ENCODE data around the gene HYPK.
A peak's percentile ranks its signal among the peaks of the same experiment; 100 is the strongest.

Gene HYPK, protein sequence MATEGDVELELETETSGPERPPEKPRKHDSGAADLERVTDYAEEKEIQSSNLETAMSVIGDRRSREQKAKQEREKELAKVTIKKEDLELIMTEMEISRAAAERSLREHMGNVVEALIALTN

DNA sequence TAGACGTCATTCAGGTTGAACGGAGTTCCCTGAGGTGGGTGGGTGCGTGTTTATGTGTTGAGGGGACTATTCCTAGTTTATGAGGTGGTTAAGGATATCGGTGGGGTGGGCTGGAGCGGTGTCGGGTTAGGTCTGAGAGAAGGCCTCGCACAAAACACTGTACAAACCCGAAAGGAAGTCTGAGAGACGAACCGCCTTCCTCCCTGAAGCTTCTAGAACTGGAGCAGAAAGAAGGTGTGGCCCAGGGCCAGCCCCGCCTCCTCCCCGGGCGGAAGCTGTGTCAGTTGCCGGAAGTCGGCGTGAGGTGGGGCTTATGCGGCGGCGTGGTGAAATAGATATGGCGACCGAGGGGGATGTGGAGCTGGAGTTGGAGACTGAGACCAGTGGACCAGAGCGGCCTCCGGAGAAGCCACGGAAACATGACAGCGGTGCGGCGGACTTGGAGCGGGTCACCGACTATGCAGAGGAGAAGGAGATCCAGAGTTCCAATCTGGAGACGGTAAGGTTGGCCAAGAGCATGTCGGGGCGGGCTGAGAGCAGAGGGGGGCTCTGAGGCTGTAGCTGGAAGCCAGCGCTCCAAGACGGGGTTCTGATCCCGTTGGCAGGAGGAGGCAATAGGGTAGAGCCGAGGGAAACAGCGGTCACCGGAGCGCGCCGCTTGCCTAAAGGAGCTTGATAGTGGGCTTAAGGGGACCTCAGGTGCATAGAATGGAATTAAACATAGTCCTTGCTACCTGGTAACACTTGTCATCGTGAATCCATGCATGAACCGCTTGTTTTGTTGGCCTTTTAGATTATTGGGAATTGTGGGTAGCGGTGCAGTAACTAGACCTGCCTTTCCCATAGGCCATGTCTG, at the start of gene HYPK:
HYPK (plus strand) TSS at position 314 of the 856 bp plus-strand sequence; CDS start at position 338, 24 bp downstream.
- DNase-seq (ENCODE audit: low read depth) = peak; percentile 87

DNA sequence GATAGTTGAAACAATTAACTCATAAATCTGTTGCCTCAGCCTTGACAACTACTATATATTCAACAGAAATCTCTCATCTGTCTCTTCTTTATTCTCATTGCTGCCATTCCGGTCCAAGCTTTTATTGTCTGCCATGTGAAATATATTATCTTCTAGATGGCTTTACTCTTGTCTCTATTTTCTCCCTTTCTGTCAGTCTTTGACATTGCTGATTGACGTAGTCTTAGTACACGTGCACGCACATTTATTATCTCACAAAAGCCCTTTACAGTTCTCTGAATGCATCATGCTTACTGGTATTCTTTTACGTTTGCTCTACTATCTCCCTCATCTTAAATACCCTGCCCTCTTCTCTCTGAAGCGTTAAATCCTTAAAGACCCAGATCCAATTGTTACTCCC, 48.5 kb upstream of the HYPK start:
- DNase-seq (ENCODE audit: low read depth) = no peak

DNA sequence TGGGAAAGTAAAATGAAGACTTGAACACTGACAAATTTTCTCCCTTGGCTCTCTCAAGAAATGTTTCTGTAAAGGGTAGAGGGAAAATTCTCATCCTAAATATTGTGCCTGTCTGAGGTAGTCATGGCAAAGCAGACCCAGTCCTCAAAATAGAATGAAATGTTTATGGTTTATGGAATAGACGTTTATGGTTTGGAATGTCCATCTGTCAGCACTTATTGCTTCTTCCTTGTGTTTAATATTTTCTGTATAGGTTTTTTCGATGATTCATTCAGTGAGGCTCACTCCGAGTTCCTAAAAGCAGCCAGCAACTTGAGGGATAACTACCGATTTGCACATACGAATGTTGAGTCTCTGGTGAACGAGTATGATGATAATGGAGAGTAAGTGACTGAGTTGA, 37.6 kb upstream of the HYPK start:
- no peak for DNase-seq (ENCODE audit: low read depth)

DNA sequence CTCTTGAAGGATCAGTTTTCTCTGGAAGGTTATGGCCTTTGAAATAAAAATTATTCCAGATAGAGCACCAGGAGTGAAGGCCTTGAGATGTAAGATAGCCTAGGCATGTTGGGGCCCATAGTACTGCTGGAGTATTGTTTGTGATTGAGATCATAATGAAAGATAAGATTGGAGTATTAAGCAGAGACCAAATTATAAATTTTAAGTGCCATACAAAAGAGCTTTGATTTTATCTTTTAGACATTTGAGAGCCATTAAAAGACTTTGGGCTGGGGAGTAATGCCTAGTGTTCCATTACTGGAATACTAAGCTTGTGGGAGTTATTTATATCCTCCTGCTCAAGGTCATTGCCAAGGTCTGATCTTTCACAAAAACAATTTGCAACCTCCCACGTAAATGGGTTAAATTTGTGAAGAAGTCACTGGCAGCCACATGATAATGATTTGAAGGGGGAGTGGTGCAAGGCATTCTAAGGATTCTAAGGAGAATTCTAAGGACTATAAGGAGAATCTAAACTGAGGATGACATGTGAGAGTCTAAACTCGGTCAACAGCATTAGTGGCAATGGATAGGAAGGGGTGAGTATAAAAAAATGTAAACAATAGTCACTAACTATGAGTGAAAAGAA, 36.5 kb upstream of the HYPK start:
- no peak for DNase-seq (ENCODE audit: low read depth)

DNA sequence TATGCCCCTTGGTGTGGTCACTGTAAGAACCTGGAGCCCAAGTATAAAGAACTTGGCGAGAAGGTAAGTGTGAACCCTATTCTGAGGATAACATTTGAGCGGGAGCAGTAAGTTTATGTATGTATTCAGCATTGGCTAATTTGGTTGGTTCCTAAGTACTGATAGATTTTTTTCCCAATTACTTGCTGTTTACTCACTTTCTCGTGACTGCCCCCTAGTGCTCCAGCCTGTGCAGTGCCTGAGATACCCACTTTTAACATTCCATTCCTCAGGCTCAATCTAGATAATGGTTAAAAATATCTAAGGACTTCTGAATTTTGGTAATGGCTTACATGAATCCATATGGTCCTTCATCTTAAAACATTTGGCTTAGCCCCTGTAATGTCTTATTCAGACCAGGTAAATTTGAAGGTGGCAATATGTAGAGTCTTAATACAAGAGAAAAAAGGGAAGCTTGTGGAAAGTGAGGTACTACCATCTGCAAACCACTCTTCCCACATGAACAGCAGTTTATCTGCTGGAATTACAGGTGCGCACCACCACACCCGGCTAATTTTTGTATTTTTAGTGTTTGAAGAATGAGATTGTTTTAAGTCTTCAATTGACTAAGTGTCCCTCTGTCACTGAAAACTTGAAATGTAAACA, 30.7 kb upstream of the HYPK start:
- DNase-seq (ENCODE audit: low read depth) = peak; percentile 45

DNA sequence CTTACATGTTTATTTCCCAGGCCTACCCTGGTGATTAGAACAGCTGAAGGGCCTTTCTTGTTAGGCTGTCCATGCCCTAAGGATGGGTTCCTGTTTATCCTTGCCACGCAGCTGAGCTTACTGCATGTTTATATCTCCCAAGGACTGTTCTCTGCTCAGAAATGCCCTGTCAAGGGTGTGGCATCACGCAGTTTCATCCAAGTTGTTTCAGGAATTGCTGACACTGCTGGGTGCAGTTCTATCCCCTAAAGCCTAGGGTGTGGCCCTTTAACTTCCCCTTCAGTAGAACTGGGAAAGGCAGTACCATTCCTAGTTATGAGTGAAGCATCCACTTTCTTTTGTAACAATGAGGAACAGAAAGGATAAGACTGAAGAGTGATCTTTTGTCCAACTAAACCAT, 28.6 kb upstream of the HYPK start:
- DNase-seq (ENCODE audit: low read depth) = no peak

DNA sequence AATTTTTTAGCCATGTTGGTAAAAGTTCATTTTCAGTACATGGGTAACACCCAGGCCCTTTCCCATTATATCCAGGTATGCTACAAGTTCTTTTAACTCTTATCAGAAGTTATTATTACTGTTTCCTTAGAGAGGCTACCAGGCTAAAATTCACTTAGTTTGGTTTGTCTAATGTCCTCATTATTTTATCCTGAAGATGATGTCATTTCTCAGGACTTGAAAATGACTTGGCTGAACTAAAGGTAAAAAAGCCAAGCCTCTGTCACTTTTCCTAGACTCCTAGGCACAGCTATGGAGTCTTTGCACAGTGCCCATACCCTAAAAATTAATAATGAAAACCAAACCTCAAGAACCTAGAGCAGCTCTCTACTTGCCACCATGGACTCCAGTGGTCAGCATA, 27.8 kb upstream of the HYPK start:
- no peak for DNase-seq (ENCODE audit: low read depth)

DNA sequence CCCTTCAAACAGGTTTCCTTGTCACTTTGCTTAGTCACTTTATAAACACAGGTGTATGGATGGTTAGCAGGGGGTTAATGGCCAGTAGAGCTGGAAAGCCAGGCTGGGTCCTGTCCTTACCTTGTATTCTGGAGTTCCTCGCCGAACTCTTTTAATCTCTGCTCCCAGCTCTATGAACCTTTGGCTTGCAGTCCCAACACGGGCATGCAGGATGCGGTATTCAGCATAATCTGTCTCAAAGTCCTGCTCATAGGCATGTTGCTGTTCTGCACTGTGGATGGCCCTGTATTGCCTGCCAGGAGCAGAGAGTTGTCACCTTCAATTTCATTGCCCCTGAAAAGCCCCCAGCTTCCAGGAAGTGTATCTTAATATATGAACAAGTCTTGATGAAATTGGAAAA, 26.3 kb upstream of the HYPK start:
- no peak for DNase-seq (ENCODE audit: low read depth)

DNA sequence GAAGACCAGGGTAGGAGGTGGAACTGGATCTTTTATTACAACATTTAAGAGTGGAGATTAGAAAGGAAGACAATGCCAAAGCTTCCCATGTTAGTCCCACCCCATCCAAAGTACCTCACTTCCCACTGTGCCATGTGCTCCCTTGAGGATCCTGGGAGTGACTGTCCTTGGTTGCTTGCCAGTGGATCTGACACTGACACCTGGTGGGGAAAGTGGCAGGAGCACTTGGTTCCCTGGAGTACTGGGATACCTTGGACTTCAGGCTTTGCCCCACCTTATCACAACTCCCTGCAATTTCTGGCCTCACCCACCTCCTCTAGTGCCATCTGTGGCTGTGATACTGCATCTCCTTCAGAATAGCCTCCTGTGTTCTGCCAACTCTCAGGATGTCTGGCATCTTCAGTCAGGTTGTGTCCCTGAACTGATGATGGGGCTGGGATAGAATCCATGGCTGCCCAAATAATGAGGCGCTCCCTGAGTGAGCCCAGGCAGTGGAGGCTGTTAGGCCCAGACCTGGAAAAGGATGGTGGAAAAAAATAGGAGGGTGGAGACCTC, 24.9 kb upstream of the HYPK start:
- no peak for DNase-seq (ENCODE audit: low read depth)

DNA sequence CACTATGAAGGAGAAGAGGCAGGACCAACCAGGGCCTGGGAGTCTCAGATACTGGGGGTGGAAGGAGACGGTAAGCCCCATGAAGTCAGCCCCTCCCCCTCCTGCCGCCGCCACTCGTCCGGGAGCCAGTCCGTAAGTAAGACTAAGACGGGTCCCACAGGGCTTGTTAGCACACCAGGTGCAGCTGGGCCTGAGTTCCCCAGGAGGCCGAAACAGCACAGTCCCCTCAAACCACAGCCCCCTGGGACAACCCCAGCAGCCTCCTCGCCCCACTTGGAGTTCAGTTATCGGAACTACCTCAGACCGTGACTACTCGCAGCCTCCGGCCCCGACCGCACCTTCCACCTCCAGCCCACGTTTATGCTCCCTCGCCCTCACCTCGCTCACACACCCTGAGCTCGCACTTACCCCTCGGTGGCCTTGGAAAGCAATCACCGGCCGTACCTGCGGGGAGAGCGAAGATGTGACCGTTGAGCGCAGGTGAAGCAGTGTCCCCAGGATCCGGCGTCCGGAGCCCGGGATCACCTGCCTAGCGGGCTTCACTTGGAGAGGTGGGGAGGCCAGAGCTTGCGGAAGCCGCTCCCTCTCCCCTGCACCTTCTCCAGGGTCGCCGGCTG, 24.2 kb upstream of the HYPK start:
- DNase-seq (ENCODE audit: low read depth) = no peak

DNA sequence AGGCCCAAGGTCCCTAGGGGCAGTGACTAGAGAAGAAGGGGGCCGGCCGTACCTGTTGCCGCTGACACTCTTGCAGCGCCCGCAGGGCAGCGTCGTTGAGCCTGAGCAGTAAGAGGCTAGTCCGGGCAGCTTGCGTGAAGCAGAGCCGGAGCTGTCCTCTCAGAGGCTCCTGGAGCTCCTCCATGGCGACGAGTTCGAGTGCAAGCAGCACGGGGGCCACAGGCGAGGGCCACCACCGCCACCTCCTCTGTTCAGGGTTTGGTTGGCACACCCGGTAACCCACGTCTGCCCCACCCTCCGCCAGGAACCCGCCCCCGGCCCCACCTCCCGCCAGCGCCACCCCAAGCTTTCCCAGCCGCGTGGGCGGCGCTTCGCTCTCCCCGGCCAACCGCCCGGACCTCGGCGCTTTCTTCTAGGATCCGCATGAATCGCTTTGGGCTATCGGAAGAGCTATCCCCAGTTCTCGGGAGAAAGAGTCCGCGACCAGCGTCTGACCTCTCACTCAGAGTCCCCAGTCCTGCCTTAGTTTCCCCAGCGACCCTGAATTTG, 23.6 kb upstream of the HYPK start, which contains the start of gene ELL3:
ELL3 (minus strand) TSS at position 249 of the 549 bp plus-strand sequence; CDS start at position 184, 65 bp downstream.
- DNase-seq (ENCODE audit: low read depth) = peak; percentile 76

DNA sequence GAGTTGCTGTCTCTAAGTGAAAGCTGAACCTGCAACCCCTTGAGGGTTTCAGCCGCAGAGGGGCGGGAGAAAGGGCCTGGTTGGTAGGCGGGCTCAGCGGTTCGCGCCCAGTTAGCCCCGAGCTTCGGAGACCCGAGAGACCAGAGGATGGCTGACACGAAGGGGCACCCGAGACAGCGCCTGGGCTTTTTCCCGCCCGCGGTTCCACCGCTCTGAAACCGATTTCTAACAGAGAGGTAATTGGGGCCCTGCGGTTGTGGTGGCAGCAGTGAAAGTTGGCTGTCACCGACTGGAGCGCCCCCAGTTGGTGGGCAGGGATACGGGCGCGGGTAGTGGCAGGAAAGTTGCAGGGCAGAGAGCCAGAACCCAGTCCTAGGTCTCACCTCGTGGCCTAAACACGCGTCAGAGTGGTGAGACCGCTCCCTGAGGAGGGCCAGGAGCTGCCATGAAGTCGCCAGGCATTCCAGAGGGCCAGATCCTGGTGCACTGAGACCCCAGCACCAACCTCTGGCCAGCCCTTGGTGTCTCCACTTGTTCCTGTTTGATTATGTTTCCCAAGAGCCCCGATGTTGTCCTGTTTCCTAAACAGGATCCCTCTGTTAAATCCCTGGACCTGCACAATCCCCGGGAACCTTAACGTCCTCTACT, 23.0 kb upstream of the HYPK start:
- peak; percentile 88 for DNase-seq (ENCODE audit: low read depth)

DNA sequence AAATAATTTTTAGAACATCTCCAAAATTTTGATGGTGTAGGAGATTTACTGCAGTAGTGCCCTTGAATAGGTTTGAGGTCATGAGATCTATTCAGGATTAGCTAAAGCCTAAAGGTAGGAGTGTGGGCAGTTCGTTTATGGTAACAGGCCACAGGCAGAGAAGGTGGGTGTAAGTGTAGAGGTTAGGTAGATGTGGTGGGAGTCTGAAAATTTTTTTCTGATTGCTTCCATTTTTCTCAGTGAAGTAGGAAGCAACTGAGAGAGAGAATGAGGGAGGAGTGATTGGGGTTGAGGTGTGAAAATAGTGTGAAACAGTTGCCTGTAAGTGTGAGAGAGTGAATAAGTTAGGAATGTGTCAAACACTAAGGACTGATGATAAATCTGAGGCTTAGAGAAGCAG, 21.4 kb upstream of the HYPK start:
- DNase-seq (ENCODE audit: low read depth) = no peak

DNA sequence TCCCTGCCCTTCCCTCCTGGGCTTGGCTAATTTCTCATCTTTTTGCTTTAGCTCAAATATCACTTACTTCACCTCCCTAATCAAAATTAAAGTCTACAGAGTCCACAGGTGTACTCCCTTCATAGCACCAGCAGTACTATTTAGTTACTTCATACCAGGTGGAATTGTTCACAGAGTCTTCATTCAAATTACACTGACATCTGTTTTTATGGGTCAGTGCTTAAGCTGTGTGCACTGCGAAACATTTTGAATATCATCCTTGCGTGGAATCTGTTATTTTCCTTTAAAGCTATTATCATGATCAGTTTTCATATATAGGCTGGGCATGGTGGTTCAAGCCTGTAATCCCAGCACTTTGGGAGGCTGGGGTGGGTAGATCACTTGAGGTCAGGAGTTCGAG, 11.0 kb upstream of the HYPK start:
- DNase-seq (ENCODE audit: low read depth) = no peak

DNA sequence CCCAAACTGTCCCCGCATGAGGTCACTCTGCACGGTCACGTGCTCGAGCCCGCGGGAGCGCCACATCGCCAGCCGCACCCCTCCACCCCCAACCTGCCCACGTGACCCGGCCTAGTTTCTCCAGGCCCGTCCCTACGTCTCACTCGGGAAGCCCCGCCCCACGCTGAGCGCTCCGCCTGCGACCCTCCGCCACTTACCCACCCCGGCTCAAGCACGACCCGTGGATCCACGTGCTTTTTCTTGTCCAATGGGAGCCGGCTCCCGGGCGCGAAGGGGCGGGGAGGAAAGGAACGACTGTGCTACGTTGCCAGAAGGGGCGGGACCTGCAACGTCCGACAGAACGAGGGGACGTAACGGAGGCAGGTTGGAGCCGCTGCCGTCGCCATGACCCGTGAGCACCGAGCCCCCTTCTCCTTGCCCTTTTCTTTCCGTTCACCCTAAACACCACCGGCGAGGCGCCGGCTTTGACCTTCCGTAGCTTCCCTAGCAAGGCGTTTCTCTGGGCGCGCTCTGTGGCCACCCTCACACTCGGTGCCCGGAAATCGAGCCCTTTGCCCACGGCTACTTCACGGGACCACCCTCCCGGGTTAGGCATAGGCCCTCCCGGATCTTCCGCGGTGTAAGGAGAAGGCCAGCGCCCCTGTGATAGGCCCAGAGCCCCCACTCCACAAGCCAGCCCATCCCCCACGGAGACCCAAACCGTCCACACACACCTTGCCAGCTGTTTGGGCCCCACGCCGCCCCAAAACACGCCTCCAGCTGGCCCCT, 8.2 kb upstream of the HYPK start, which contains the start of gene SERF2:
SERF2 (plus strand) TSS at position 328 of the 768 bp plus-strand sequence; CDS start at position 385, 57 bp downstream.
- DNase-seq (ENCODE audit: low read depth) = peak; percentile 100

DNA sequence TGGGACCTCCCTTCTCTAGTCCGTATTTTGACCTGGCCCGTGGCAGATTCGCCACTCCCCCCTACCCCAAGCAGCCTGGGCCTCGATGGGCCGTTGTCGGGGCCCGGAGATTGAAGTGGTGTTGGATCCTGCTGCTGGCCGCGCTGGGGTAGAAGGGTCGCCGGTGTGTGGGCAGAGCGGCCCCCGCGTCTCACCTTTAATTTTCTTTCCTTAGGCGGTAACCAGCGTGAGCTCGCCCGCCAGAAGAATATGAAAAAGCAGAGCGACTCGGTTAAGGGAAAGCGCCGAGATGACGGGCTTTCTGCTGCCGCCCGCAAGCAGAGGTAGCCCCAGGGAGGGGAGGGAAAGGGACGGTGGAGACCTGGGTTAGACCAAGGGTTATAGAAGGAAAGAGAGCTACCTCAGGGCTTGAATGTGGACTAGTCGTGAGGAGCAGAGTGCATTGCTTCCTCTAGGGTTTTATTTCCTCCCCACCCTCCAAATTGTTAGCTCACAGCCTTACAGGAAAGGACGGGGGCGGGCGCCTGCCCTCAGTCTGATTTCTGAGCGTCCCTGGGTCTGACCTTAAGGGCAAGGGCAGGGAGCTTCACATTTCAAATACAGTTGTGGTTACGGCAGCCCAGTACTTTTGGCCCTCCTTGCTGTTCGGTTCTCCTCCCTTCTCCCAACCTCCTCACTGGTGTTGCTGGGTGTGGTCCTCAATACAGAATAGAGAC, 7.5 kb upstream of the HYPK start:
- no peak for DNase-seq (ENCODE audit: low read depth)

DNA sequence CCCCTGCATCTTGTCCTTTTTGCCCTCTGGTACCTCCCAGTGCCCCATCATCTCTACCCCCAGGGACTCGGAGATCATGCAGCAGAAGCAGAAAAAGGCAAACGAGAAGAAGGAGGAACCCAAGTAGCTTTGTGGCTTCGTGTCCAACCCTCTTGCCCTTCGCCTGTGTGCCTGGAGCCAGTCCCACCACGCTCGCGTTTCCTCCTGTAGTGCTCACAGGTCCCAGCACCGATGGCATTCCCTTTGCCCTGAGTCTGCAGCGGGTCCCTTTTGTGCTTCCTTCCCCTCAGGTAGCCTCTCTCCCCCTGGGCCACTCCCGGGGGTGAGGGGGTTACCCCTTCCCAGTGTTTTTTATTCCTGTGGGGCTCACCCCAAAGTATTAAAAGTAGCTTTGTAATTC, 6.8 kb upstream of the HYPK start:
- DNase-seq (ENCODE audit: low read depth) = no peak

DNA sequence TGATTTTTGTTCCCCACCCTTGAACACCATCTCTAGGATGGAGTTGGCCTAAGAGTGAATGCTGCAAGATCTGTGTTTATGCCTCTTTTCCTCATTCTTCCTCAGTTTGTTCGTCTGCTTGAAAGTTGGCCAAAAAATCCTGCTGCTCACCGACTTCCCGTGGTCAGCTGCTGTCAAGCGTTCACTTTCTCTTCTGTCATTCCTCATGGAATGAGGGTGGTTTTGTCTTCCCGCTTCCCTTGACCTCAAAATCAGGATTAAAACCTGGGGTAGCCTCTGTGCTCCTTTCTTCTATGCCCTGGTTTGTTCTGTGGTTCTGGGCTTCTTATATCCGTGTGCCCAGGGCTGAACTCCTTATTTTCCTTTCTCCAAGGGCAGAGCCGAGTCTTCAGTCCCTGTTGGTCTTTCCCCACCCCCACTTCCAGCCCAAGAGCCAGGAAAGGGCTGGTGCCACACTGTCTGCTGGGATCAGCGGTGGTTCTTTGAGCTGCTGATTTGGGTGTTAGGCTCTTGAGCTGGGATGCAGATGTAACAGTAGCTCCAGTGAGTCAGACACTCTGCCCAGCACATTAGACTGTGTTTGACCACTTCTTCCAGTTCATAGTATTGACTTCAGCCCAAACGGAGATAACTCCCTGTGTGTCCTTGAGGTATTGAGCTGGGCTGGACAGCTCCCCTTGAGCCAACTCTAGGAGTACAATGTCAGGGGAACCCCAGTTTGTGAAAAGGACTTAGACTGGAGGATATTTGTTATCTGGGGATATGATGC, 5.9 kb upstream of the HYPK start:
- no peak for DNase-seq (ENCODE audit: low read depth)

DNA sequence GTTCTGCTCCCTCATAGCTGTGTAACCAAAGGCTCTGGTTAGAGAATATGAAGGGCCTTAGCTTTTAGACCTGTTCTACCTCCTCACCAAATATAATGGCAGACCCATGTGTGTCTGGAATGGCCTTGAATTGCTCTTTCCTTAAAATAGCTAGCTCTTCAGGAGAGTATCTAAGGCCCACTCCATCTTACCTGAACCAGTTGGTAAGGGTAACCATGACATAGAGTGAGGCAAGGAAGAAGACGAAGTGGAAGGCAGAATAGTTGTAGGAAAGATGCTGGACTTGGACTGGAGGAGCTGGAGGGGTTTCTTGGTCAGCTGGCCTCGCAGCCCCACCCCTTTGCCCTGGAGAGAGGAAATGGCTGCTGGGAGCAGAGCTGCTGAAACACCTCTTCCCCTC, 5.2 kb upstream of the HYPK start:
- no peak for DNase-seq (ENCODE audit: low read depth)

Measured in activated T-cell treated with anti-CD3 and anti-CD28 coated beads for 48 hours (primary cell).